Activated T-helper 1 cell treated with anti-CD3 and anti-CD28 coated beads, Interleukin-12 subunit alpha, Interleukin-12 subunit beta, Interleukin-2, Interleukin-4 antibody, amounts not matched to agents 30 ng/mL and 10 ng/mL and 1 ng/mL, durations not matched to agents 14 hours and 24 hours and 36 hours (primary cell): ENCODE results near the gene CRYBB1. TPM values are rescaled to one million over a fixed set of nuclear protein-coding genes. Genes with fewer than 3 reads are reported as not detected.
A peak's percentile ranks its signal among the peaks of the same experiment; 100 is the strongest.

Source experiments
- DNase-seq: peaks from one replicate; pipeline ENCODE4 v3.0.0; 2021; ENCODE audit warnings: low spot score
- H3K27ac Mint-ChIP-seq: one replicate; pipeline ENCODE4 v1.8.0; 2021; ENCODE audit warnings: mild to moderate bottlenecking, mixed read lengths
- H3K27me3 Mint-ChIP-seq: one replicate; pipeline ENCODE4 v1.8.0; 2022; ENCODE audit warnings: mild to moderate bottlenecking, moderate library complexity, mixed read lengths; ENCODE audit not compliant: insufficient read depth
- H3K36me3 Mint-ChIP-seq: one replicate; pipeline ENCODE4 v1.8.0; 2021; ENCODE audit warnings: low read depth, mixed read lengths
- H3K4me1 Mint-ChIP-seq: one replicate; pipeline ENCODE4 v1.8.0; 2021; ENCODE audit warnings: low read depth, mixed read lengths
- H3K4me3 Mint-ChIP-seq: one replicate; pipeline ENCODE4 v1.8.0; 2021; ENCODE audit warnings: mild to moderate bottlenecking, moderate library complexity, mixed read lengths
- H3K9me3 Mint-ChIP-seq: one replicate; pipeline ENCODE4 v1.8.0; 2021; ENCODE audit warnings: mixed read lengths
- intact Hi-C: fragments of 100-400 bp; cut with micrococcal nuclease; formaldehyde crosslinking; loops from one replicate; pipeline ENCODE4 v1.15.1; 2024
- total RNA-seq: library from RNA; stranded (reverse); gene quantifications from 2 replicates; pipeline ENCODE4 v1.2.3, GENCODE V29; 2022

Gene CRYBB1
- total RNA-seq, 1 donor from 2014 or later = not detected

DNA sequence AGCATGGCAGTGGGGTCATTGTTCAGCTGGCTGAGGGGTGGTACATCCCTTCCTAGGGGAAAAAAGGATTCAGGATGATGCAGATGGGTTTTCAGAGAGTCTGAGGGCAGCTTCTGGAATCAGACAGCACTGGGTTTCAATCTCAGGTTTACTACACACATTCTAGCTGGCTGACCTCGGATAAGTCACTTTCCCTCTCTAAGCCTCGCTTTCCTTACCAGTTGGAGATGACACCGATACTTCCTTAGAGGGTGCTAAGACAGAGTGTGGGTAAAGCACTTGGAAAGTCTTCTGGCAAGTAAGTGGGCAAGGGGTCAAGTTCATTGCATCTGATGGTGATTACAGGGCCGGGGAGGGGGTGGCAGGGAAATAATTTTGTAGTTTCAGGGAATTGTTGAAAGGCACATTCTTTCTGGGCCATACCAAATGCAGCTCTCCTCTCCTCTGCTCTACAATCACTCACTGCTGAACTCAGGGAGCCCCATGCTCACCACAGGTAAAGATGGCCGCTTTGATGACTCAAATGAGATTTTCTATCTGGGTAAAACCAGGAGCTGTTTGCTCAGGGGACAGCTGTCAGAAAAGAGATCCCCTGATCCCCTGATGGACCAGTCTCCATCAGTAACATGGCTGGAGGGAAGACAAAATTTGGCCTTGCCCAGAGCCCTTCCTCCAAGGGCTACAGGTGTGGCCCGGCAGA, 33.0 kb upstream of the CRYBB1 start:
- no peak overlapping the region for H3K4me3 Mint-ChIP-seq
- intact Hi-C loops = no loop called here
- peaks cover 19% of the 10 kb centered on the region for H3K27me3 Mint-ChIP-seq
- no peaks in the 10 kb centered on the region for H3K9me3 Mint-ChIP-seq
- H3K4me1 Mint-ChIP-seq = peaks cover 57% of the 10 kb centered on the region
- H3K27ac Mint-ChIP-seq = peak overlapping the region; percentile 11
- H3K36me3 Mint-ChIP-seq = no peaks in the 10 kb centered on the region
- no peak for DNase-seq

- DNase-seq = no peak
- H3K27me3 Mint-ChIP-seq = peaks cover 9% of the 10 kb centered on the region
- intact Hi-C loops = no loop called here
- H3K4me3 Mint-ChIP-seq = peak overlapping the region; percentile 69
- peaks cover 78% of the 10 kb centered on the region for H3K4me1 Mint-ChIP-seq
- H3K27ac Mint-ChIP-seq = peak overlapping the region; percentile 35
- no peaks in the 10 kb centered on the region for H3K9me3 Mint-ChIP-seq
- H3K36me3 Mint-ChIP-seq = no peaks in the 10 kb centered on the region
Observed at GRCh38 chr22:26648528-26649388, 30.9 kb upstream of the CRYBB1 start.

DNA sequence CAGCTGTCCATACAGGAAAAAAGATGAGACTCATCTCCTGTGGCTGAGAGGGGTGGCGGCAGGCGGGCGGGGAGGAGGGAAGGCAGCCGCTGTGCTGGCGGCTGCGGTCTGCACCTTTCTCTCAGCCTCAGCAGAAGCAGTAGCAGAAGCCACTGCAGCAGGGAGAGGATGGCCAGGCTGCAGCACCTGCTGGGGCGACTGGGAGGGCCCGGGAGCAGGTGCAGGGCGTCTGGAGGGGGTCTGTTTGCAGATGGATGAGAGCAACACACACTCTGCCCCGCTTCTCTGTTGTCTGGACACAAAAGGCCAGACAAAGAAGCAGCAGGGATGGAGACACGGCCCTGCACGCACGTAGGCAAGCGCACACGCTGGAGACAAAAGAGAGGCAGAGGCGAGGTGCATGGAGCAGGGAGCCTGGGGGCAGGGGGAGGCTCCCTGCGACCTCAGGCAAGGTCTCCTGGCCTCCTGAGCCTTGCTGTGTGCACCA, 30.2 kb upstream of the CRYBB1 start:
- DNase-seq = peak; percentile 40
- Mint-ChIP-seq H3K36me3 (no peaks in the 10 kb centered on the region), H3K9me3 (no peaks in the 10 kb centered on the region), H3K27ac (peak overlapping the region; percentile 69), H3K27me3 (peaks cover 2% of the 10 kb centered on the region), H3K4me1 (peaks cover 85% of the 10 kb centered on the region), H3K4me3 (peak overlapping the region; percentile 69)
- intact Hi-C loops = no loop called here

- Mint-ChIP-seq H3K27ac (no peak overlapping the region), H3K27me3 (no peaks in the 10 kb centered on the region), H3K4me3 (no peak overlapping the region), H3K36me3 (no peaks in the 10 kb centered on the region), H3K4me1 (peaks cover 97% of the 10 kb centered on the region), H3K9me3 (no peaks in the 10 kb centered on the region)
- no peak for DNase-seq
- intact Hi-C loops = no loop called here
Observed at GRCh38 chr22:26646158-26646557, 28.3 kb upstream of the CRYBB1 start.

GRCh38 chr22:26643418-26644100, 25.7 kb upstream of the CRYBB1 start:
- H3K4me1 Mint-ChIP-seq = peaks cover 89% of the 10 kb centered on the region
- H3K9me3 Mint-ChIP-seq = no peaks in the 10 kb centered on the region
- DNase-seq = no peak
- peak overlapping the region; percentile 99 for H3K27ac Mint-ChIP-seq
- H3K36me3 Mint-ChIP-seq = no peaks in the 10 kb centered on the region
- H3K4me3 Mint-ChIP-seq = peak overlapping the region; percentile 79
- H3K27me3 Mint-ChIP-seq = no peaks in the 10 kb centered on the region
- intact Hi-C loops = no loop called here

DNA sequence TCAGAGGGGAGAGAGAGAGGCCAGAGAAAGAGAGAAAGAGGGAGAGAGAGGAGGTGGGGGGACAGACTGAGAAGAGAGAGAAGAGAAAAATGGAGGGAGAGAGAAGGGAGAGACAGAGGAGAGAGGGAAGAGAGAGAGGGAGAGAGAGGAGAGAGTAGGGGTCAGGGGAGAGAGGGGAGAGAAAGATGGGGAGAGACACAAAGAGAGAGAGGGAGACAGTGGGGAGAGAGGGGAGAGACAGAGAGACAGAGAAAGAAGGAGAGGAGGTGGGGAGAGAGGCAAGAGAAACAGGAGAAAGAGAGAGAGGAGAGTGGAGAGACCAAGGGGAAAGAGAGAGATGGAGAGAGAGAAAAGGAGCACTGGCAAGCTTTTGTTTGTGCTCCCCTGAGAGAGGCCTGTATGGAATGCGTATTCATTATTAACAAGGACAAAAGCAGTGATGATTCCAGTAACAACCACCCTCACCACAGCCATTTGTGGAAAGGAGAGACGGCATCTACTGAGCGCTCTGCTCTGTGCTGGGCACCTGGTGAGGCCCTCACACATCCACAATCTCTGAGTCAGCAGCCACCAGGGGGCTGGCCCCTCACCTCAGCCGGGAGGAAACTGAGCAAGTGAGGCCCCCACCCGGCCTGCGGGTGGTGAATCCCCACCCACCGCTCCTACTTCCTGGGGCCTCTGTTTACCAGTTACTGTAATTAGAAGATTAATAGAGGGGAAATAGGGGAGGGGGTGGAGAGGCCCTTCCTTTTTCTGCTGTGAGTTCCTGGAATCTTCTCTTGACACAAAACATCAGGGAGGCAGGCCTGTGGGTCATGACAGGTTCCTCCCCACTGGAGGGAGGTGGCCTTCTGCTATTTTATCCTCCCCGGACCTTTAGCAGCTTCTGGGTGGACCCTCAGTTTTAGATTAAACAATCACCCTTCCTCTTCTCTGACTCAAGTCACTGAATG, 24.9 kb upstream of the CRYBB1 start:
- intact Hi-C loops = loop anchor here (1.0 kb wide), 1 partner anchor 30 kb away; no protein-coding TSS in a partner anchor
- Mint-ChIP-seq H3K36me3 (no peaks in the 10 kb centered on the region), H3K27me3 (no peaks in the 10 kb centered on the region), H3K4me3 (peak overlapping the region; percentile 79), H3K27ac (peak overlapping the region; percentile 99), H3K4me1 (peaks cover 81% of the 10 kb centered on the region), H3K9me3 (no peaks in the 10 kb centered on the region)
- peak; percentile 75 for DNase-seq

- Mint-ChIP-seq H3K36me3 (no peaks in the 10 kb centered on the region), H3K4me3 (no peak overlapping the region), H3K4me1 (peaks cover 43% of the 10 kb centered on the region), H3K27me3 (peaks cover 3% of the 10 kb centered on the region), H3K9me3 (no peaks in the 10 kb centered on the region), H3K27ac (no peak overlapping the region)
- no peak for DNase-seq
- intact Hi-C loops = no loop called here
Observed at GRCh38 chr22:26636296-26636695, 18.5 kb upstream of the CRYBB1 start.

DNA sequence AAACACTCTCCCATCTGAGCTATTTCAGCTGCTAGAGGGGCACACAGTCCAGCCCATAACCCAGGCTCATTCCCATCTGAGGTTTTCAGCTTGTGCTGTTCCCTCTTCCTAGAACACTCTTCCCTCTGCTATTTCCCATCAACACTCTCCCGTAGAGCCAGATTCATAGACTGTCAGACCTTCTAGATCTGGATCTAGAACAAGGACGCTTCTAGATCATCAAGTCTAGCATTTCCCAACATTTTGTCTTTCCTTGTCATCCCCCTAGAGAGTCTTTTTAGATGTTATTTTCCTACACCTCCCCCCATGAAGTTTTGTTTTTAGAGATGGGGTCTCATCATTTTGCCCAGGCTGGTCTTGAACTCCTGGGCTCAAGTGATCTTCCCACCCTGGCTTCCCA, 17.3 kb upstream of the CRYBB1 start:
- Mint-ChIP-seq H3K27ac (no peak overlapping the region), H3K36me3 (no peaks in the 10 kb centered on the region), H3K4me1 (peaks cover 31% of the 10 kb centered on the region), H3K4me3 (no peak overlapping the region), H3K9me3 (no peaks in the 10 kb centered on the region), H3K27me3 (peaks cover 3% of the 10 kb centered on the region)
- intact Hi-C loops = no loop called here
- no peak for DNase-seq

GRCh38 chr22:26634189-26634588, 16.4 kb upstream of the CRYBB1 start:
- Mint-ChIP-seq H3K27me3 (peaks cover 3% of the 10 kb centered on the region), H3K27ac (no peak overlapping the region), H3K4me1 (peaks cover 26% of the 10 kb centered on the region), H3K4me3 (no peak overlapping the region), H3K36me3 (no peaks in the 10 kb centered on the region), H3K9me3 (no peaks in the 10 kb centered on the region)
- DNase-seq = no peak
- intact Hi-C loops = no loop called here

DNA sequence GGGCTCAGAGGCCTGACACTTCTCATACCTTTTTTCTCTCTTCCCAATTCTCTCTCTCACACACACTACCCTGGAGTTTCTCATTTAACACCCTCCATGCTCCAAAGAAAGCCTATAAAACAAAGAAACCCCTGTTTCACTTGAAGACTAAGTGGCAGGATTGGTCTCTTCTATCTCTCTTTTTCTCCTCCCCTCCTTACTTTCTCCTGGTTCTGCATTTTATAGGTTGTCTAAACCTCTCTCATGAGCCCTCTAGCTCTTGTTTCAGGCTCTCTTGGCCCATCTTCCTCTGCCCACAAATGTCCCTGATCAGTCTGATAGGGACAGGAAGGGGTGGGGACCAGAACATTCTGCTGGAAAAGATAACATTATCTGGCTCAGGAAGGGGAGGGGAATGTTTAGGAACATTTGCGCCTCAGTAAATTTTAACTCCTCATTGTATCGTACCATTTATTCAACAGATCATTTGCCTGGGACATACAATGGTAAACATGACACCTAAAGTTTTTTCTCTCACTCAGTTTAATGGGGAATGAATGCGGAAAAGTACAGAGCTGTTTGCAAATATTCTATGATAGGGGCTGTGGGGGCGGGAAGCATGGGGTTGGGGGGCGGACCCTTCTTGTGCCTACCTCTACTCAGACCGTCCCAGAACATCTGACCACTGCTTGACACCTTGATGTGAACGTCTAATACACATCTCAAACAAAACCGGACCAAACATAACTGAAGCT, 14.8 kb upstream of the CRYBB1 start:
- Mint-ChIP-seq H3K27ac (no peak overlapping the region), H3K36me3 (no peaks in the 10 kb centered on the region), H3K9me3 (no peaks in the 10 kb centered on the region), H3K27me3 (peaks cover 3% of the 10 kb centered on the region), H3K4me1 (peaks cover 33% of the 10 kb centered on the region), H3K4me3 (no peak overlapping the region)
- DNase-seq = no peak
- intact Hi-C loops = no loop called here

- Mint-ChIP-seq H3K27ac (no peak overlapping the region), H3K4me3 (no peak overlapping the region), H3K27me3 (peaks cover 3% of the 10 kb centered on the region), H3K9me3 (no peaks in the 10 kb centered on the region), H3K4me1 (peaks cover 26% of the 10 kb centered on the region), H3K36me3 (no peaks in the 10 kb centered on the region)
- intact Hi-C loops = no loop called here
- no peak for DNase-seq
Observed at GRCh38 chr22:26631282-26631681, 13.5 kb upstream of the CRYBB1 start.
